ENCODE measurements around the gene MBD4. TPM values are rescaled to one million over a fixed set of nuclear protein-coding genes. Genes with fewer than 3 reads are reported as not detected.
"Not testable (repeated sequence)": the region's sequence is repeated elsewhere in the genome, so short reads cannot be mapped to it uniquely, and the experiment has no call there.

The MBD4 gene
- total RNA-seq, 4 donors from 2014 or later, result 11.4 to 38.6 (median 18.8) TPM

DNA sequence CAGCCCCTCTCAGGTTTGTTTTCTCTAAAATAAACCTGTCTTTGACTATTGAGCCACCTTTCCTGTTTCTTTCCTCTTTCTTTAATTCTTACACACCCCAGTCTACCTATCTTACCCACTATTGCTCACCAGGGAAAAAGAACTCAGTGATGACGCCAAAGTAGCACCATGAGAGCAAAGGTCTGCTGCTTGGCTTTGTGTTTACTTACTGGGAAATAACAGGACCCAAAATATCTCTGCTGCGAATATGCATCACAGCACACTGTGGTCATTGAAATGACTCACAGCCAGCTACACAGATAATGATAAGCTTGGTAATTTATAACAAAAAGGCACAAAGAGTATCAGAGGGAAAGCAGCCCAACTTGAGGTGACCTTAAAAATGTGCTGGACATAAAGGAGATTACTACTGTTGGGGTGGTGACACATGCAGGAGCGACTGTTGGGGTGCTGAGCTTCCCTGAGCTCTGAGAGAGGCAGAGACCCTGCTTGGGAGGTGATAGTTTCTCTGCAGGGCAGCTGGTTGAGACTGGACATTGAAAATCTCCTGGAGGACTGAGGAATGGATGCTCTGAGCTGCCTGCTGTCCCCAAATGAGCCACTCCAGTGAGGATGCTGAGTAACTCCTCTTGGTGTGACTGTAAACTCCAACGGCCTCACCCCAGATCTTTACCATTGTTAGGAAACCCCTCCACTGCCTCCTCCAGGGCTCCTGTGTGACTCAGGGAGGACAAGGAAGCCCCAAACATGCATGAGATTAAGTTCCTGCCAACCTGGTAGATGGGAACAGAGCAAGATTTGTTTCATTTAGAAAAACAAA is 25.9 kb downstream of the MBD4 start:
- ATAC-seq, result no peak
- WGBS, 2 donors (ENCODE audit: low coverage in 1 of 2), result 34 to 73% methylated on average over 3 of the region's 4 CpGs
- Histone ChIP-seq H3K27ac (no peak overlapping the region), H3K4me3 (no peak overlapping the region), H3K27me3 (peaks cover 6% of the 10 kb centered on the region), H3K36me3 (no peaks in the 10 kb centered on the region), H3K9me3 (no peaks in the 10 kb centered on the region), H3K4me1 (peaks cover 0 to 9% (median 0%) of the 10 kb centered on the region in 3 donors)
- TF ChIP-seq POLR2A (IDR thresholded peaks at IDR 0.05), result no peak
- no peak for TF ChIP-seq POLR2AphosphoS5 (IDR thresholded peaks at IDR 0.05)
- TF ChIP-seq EP300 (IDR thresholded peaks at IDR 0.05), result no peak
- TF ChIP-seq, protein P1, sequence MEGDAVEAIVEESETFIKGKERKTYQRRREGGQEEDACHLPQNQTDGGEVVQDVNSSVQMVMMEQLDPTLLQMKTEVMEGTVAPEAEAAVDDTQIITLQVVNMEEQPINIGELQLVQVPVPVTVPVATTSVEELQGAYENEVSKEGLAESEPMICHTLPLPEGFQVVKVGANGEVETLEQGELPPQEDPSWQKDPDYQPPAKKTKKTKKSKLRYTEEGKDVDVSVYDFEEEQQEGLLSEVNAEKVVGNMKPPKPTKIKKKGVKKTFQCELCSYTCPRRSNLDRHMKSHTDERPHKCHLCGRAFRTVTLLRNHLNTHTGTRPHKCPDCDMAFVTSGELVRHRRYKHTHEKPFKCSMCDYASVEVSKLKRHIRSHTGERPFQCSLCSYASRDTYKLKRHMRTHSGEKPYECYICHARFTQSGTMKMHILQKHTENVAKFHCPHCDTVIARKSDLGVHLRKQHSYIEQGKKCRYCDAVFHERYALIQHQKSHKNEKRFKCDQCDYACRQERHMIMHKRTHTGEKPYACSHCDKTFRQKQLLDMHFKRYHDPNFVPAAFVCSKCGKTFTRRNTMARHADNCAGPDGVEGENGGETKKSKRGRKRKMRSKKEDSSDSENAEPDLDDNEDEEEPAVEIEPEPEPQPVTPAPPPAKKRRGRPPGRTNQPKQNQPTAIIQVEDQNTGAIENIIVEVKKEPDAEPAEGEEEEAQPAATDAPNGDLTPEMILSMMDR (IDR thresholded peaks at IDR 0.05), result no peak

DNA sequence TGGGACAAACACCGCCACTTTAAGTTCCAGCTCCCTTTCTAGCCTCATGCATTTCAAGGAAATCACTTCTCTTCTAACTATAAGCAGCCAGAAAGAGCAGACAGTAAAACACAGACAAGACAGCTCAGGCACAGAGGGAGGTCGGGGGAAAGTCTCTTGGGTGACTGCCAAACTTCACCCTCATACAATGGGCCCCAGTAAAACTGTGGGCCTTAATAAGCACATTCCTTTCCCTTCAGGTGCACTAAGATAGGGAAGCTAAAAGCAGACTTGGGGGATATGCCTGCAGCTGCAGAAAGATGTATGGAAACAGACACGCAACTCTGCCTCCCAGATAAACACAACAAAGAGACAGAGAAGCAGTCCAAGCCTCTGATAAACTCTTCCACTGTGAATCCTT is 26.5 kb downstream of the MBD4 start:
- H3K27me3 ChIP-seq, H3K4me3 ChIP-seq, H3K36me3 ChIP-seq, ATAC-seq, H3K4me1 ChIP-seq, H3K27ac ChIP-seq, H3K9me3 ChIP-seq: not testable (repeated sequence)
- WGBS, 2 donors (ENCODE audit: low coverage in 1 of 2), result 86% methylated on average over 2 of the region's 3 CpGs; no CpG with 5 or more reads in 1 of the 2 donors

DNA sequence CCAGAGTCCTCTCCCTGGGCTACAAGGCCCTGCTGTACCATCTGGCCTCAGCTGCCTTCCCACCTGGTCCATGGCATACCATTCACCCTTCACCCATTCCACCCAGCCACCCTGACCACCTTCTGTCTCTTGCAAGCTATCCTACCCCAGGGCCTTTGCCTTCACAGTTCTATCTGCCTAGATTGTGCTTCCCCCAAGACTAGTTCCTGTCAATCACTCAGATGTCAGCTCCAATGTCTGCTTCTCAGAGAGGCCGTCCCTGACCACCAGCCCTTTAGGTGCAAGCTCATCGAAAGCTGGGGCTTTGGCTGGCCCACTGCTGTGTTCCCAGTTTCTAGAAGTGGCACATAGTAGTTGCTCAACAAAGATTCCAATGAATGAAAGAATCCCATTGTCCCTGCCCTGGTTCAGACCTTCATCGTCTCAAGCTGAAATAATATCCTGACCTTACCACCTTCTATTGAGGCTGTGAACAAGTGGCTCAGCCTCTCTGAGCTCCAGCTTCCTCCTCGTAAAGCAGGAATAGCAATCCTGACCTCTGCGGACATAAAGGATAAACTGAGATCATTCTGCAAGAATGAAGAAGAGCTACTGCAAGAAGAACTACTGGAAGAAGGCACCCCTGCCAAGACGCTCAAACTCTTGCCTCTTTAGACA is 27.1 kb downstream of the MBD4 start:
- no peak overlapping the region for H3K27ac ChIP-seq
- peaks cover 6% of the 10 kb centered on the region for H3K27me3 ChIP-seq
- H3K4me3 ChIP-seq, result no peak overlapping the region
- TF ChIP-seq POLR2AphosphoS5 (IDR thresholded peaks at IDR 0.05) (no peak), EP300 (IDR thresholded peaks at IDR 0.05) (no peak), POLR2A (IDR thresholded peaks at IDR 0.05) (no peak)
- TF ChIP-seq, protein P1 (IDR thresholded peaks at IDR 0.05), result no peak
- H3K4me1 ChIP-seq, result peaks cover 0 to 4% (median 0%) of the 10 kb centered on the region in 3 donors
- ATAC-seq, result no peak
- 28 to 67% methylated on average over 2 to 4 of the region's 6 CpGs for WGBS, 2 donors (ENCODE audit: low coverage in 1 of 2)
- H3K36me3 ChIP-seq, result no peaks in the 10 kb centered on the region
- no peaks in the 10 kb centered on the region for H3K9me3 ChIP-seq

DNA sequence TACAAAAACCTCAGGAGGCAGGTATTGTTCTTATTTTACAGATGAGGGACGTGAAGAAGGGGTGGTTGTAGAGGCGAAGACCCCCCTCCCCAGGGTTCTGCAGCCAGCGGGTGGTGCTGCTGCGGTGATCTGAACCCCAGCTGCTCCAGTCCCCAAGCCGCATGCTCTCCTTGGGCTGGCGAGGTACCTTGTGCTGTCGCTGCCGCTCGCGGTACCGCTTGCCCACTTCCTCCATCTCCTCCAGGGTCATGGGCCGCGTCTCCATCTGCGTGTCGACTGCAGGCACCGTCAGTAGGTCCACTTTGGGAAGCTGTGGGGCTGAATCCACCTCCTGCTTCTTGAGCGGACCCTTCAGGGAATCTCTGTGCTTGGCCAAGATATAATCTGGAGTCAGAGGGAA is 28.8 kb downstream of the MBD4 start:
- 79 to 100% methylated on average over 3 to 12 of the region's 17 CpGs for WGBS, 2 donors (ENCODE audit: low coverage in 1 of 2)
- no peak for ATAC-seq

DNA sequence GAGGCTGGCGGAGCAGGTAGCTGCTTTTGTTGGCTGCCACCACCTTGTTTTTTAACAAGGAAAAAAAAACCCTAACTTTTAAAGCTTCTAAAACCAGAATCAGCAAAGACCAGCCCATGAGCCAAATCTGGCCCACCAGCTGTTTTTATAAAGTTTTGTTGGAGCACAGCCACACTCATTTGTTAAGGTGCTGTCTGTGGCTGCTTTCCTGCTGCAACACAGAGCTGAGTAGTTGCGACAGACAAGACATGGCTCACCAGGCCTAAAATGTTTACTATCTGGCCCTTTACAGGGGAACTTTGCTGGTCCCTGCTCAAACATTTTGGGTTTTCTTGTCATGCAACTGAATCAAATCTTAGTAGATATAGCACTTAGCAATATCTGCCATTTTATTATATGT is 30.2 kb downstream of the MBD4 start:
- Histone ChIP-seq H3K27me3 (peaks cover 6% of the 10 kb centered on the region), H3K9me3 (no peaks in the 10 kb centered on the region), H3K4me3 (no peak overlapping the region), H3K27ac (no peak overlapping the region), H3K36me3 (no peaks in the 10 kb centered on the region), H3K4me1 (no peaks in the 10 kb centered on the region)
- peak; percentile 55 for ATAC-seq
- WGBS, 2 donors (ENCODE audit: low coverage in 1 of 2), result 68 to 69% methylated on average over 2 of the region's 2 CpGs
- TF ChIP-seq POLR2AphosphoS5 (IDR thresholded peaks at IDR 0.05), result no peak
- TF ChIP-seq, protein P1 (IDR thresholded peaks at IDR 0.05), result no peak
- no peak for TF ChIP-seq EP300 (IDR thresholded peaks at IDR 0.05)
- TF ChIP-seq POLR2A (IDR thresholded peaks at IDR 0.05), result no peak

More for the DNA sequence above, 28.8 kb downstream of the MBD4 start:
- H3K9me3 ChIP-seq, result no peaks in the 10 kb centered on the region
- H3K4me1 ChIP-seq, result no peaks in the 10 kb centered on the region
- H3K4me3 ChIP-seq, result no peak overlapping the region
- no peaks in the 10 kb centered on the region for H3K36me3 ChIP-seq
- H3K27me3 ChIP-seq, result peaks cover 6% of the 10 kb centered on the region
- no peak overlapping the region for H3K27ac ChIP-seq
- no peak for TF ChIP-seq POLR2A (IDR thresholded peaks at IDR 0.05)
- TF ChIP-seq EP300 (IDR thresholded peaks at IDR 0.05), result no peak
- TF ChIP-seq, protein P1 (IDR thresholded peaks at IDR 0.05), result no peak
- TF ChIP-seq POLR2AphosphoS5 (IDR thresholded peaks at IDR 0.05), result no peak
